Hippocampal formation (tissue), 2 donors: ENCODE results near the gene BFSP2.
"Not testable (repeated sequence)": the region's sequence is repeated elsewhere in the genome, so short reads cannot be mapped to it uniquely, and the experiment has no call there.

ENCODE experiments used
- DNase-seq, 2 donors: peaks; one replicate each; lab custom pipeline; 2025; lab: John Stamatoyannopoulos, UW

Gene BFSP2

DNA sequence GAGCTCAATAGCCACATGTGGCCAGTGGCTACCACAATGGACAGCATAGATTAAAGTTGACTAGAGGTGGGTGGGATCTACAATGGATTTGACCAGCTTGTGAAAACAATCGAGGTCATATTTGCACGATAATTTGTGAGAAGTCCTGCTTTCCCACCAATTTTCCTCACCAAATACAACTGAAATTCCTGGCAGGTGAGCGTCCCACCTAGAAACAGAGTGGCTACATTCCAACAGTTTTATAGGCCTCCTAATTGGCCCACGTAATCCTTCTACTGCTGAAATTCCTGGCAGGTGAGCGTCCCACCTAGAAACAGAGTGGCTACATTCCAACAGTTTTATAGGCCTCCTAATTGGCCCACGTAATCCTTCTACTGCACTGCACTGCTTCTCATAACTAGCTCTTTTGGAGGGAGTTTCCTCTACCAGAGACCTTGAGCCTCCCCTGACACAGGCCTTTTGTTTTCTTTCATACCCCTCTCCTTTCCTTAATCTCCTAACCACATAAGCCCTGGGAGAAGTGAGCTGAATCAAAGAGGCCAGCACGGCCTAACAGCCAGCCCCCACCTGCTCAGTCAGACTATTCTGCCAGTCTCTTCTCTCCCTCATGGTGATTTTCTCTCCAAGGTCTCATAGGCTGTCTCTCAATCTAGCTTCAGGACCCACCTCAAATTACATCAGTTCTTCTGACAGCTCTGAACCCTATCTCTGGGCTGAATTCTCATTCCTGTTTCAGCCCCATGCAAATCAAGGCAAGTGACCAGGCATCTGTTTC is 80.2 kb downstream of the BFSP2 start:
- DNase-seq: no peak

DNA sequence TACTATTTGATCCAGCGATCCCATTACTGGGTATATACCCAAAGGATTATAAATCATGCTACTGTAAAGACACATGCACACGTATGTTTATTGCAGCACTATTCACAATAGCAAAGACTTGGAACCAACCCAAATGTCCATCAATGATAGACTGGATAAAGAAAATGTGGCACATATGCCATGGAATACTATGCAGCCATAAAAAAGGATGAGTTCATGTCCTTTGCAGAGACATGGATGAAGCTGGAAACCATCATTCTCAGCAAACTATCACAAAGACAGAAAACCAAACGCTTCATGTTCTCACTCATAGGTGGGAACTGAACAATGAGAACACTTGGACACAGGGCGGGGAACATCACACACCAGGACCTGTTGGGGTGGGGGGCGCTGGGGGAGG is 82.6 kb downstream of the BFSP2 start:
- DNase-seq: not testable (repeated sequence)

- DNase-seq: no peak
Measured at GRCh38 chr3:133486658-133487057, 86.8 kb downstream of the BFSP2 start.

- DNase-seq: no peak
Measured at GRCh38 chr3:133487204-133487603, 87.3 kb downstream of the BFSP2 start.

DNA sequence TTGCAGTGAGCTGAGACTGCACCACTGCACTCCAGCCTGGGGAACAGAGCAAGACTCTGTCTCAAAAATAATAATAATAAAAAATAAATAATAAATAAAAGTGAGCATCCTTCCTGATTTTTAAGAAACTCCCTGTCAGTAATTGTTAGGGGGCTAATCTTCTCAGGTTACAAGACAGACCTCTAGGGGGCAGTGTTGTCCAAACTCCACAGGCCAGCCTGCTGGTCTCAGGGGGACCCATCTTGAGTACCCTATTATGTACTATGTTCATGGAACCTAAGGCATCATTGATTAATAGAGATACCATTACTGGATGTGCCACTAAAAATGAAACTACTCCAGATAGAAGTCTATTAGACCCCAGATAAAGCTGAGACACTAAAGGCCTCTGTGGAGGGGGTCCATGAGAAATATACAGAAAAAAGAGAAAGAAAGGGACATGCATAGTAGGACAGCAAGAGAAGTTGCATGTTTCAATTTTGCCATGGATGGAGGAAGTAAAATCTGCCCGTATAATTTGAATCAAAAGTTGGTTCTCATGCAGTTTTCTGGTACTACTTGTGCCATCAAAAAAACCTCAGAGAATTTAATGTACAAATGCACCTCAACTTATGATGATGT is 88.2 kb downstream of the BFSP2 start:
- no peak for DNase-seq

DNA sequence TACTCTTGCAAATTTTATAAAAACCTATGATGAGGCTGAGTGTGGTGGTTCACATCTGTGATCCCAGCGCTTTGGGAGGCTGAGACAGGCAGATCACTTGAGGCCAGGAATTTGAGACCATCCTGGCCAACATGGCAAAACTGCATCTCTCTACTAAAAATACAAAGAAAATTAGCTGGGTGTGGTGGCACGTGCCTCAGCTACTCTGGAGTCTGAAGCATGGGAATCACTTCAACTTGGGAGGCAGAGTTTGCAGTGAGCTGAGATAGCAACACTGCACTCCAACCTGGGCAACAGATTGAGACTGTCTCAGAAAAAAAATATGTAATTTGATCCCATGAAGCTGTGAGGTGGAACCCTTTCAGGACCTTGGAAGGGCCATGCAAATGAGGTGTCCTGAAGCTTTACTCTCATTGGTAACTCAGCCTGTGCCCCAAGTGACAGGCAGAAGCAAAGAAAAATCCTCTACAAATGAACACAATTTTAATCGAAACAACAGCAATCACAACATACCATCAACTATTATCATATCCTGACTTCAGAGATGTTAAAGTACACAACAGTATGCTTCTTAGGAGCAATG is 89.0 kb downstream of the BFSP2 start:
- DNase-seq: no peak

- no peak for DNase-seq
Measured at GRCh38 chr3:133489466-133490085, 89.7 kb downstream of the BFSP2 start.

DNA sequence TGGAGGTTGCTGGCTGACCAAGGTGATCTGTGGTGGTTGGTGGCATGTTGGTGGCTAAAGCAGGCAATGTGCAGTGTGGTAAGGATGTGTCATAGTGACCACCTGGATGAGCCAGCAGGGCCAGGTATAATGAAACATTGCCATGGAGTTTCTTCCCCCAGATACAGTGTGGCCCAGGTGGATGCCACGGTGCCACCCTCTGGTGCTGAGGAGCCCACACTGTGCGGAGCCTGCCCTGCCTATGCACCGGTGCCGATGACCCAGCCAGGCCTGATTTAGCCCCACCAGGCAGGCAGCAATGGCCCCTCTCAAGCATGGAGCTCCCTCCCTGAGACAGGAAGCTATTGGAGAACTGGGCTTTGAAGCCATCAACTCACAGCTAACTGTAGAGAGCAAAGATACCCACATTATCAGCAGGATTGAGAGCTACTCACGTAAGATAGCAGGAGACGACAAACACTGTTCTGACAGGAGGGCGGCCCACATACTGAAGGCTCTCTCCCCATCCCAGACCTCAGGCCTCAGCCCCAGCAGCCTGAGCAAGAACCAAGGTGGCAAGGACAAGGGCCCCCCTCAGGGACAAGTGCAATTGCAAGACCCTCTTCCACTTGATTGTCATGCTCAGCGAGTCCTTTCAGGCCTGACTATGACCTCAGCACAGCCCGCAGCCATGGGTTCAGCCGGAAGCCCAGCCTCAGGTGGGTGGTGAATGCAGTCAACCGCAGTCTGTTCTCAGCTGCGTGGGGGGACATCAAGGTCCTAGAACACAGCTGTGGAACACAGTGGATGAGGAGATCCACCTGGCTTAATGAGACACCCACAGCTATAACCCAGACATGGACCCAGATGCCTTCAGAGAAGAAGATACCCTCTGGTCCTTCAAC is 90.9 kb downstream of the BFSP2 start:
- no peak for DNase-seq

GRCh38 chr3:133491481-133492059 is 91.7 kb downstream of the BFSP2 start:
- DNase-seq: no peak

GRCh38 chr3:133492159-133492741 is 92.4 kb downstream of the BFSP2 start:
- no peak for DNase-seq

GRCh38 chr3:133494469-133494868 is 94.6 kb downstream of the BFSP2 start:
- DNase-seq: no peak

GRCh38 chr3:133502542-133502941 is 102.7 kb downstream of the BFSP2 start:
- not testable (repeated sequence) for DNase-seq

GRCh38 chr3:133503409-133503808 is 103.6 kb downstream of the BFSP2 start:
- DNase-seq: no peak

DNA sequence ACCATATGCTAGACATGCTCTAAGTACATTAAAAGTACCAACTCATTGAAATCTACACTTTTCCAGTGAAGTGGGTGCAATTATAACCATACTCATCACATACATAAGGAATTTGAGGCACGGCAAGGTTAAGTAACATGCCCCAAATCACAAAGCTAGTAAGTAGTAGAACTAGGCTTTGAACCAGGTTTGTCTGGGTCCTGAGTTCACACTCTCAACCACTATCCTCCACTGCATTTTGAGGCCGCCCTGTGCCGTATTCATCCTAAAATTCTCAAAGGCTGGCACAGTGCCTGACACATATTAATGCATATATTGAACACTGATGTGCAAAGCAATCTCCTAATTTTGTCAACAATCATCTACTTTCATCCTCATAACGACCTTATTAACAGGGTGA is 104.9 kb downstream of the BFSP2 start:
- no peak for DNase-seq

DNA sequence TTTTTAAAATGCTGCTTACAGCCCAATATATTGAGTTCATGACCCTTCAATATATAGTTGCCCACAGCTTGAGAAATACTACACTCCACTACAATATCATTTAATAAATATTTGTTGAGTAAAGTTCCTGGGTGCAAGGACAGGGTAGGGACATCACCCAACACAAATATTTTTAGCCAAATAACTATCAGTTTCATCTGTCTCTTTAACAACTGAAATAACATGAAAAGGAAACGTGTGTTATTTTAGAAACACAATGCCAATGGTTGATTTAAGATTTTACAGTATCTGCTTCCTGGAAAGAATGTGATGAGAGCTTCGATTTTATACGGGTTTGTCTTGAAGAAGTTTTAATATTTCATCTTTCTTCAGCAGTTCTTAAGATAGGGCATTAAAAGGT is 106.0 kb downstream of the BFSP2 start:
- no peak for DNase-seq

DNA sequence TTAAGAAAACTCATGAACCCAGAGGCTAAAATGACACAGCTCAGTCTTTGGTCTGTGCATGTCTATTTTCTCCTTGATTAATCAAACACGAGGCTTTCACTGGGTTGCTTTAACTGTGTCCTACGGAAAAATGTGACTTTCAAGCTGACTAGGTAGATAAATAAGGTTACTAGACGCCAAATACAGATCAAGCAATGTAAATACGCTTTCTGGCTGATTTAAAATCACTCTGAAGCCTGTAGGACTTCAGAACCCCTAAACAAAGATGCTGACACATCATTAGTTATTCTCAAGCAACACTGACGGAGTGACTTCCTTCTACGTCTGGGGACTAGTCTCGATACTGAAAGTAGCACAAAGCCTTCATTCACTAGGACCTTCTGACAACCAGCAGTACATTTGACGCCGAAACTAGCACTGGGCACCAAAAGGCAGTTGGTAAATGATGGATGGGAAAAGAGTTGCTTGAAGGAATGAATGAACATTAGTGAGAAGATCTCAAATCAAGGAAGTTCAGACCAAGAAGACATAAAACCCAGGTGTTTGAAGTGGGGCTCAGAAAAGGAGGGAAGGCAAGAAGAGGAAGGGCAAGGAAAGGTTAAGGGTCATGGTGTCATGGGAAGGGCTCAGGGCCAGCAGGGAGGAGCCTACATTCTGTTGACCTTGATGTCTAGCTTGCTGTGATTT is 106.5 kb downstream of the BFSP2 start:
- DNase-seq: no peak

GRCh38 chr3:133509488-133509887 is 109.6 kb downstream of the BFSP2 start:
- no peak for DNase-seq

GRCh38 chr3:133512416-133513089 is 112.7 kb downstream of the BFSP2 start:
- DNase-seq: no peak

DNA sequence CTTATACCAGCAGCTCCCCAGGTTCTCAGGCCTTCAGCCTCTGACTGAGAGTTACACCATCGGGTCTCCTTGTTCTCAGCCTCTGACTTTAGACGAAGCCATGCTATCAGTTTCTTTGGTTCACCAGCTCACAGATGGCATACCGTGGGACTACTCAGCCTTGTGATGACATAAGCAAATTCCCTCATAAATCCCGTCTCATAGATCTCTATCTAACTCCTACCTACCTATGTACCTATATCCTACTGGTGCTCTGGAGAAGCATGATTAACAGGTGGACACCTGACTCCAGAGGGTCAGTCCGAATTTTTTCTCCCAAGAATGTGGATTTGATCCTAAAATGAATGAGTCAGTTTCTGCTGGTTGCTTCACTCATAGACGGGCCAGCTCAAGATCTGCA is 114.6 kb downstream of the BFSP2 start:
- DNase-seq: no peak

DNA sequence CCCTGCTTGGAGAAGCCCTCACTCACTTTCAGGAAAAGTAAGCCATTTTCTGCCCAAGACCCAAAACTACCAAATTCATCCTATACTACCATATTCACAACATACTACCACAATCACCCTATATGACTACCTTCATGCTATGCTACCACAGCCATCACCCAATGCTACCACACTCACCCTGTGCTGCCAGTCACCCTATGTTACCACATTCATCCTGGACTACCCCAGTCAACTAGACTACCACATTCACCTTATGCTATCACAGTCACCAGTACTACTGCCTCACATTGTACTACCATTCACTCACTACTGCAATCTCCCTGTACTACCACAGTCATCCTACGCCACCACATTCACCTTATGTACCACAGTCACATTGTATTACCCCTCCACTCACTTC is 115.3 kb downstream of the BFSP2 start:
- DNase-seq: no peak
